Activated naive CD8-positive, alpha-beta T cell treated with anti-CD3 and anti-CD28 coated beads, Interleukin-2, amount 10 ng/mL, durations not matched to agents 7 days and 5 days (primary cell): ENCODE data around the gene CYB5A. TPM values are rescaled to one million over a fixed set of nuclear protein-coding genes. Genes with fewer than 3 reads are reported as not detected.
"Not testable (repeated sequence)": the region's sequence is repeated elsewhere in the genome, so short reads cannot be mapped to it uniquely, and the experiment has no call there.

Experiments
- ATAC-seq: fragments of 150-1000 bp; cut with Tn5 transposase; one replicate; pipeline ENCODE4 v1.10.0; 2021; ENCODE audit warnings: low read depth, moderate library complexity
- POLR2A ChIA-PET: fragments of 350-600 bp; sonication (Branson Sonifier 250); formaldehyde crosslinking; loops from one replicate; lab custom pipeline; 2021; ENCODE audit warnings: antibody characterized with exemption; lab: Charles Lee
- DNase-seq: peaks from one replicate; pipeline ENCODE4 v3.0.0; 2021
- H3K27ac Mint-ChIP-seq: one replicate; pipeline ENCODE4 v1.8.0; 2022; ENCODE audit warnings: mild to moderate bottlenecking, mixed read lengths
- H3K27me3 Mint-ChIP-seq: one replicate; pipeline ENCODE4 v1.8.0; 2022; ENCODE audit warnings: mild to moderate bottlenecking, moderate library complexity, mixed read lengths
- H3K36me3 Mint-ChIP-seq: one replicate; pipeline ENCODE4 v1.8.0; 2021; ENCODE audit warnings: mild to moderate bottlenecking, mixed read lengths
- H3K4me1 Mint-ChIP-seq: one replicate; pipeline ENCODE4 v1.8.0; 2021; ENCODE audit warnings: mixed read lengths
- H3K4me3 Mint-ChIP-seq: one replicate; pipeline ENCODE4 v1.8.0; 2022; ENCODE audit warnings: mild to moderate bottlenecking, moderate library complexity, mixed read lengths
- H3K9me3 Mint-ChIP-seq: one replicate; pipeline ENCODE4 v1.8.0; 2021; ENCODE audit warnings: mixed read lengths
- total RNA-seq, 2 experiments: library from RNA; stranded (reverse); gene quantifications; one replicate each; pipeline ENCODE4 v1.2.3, GENCODE V29; 2021

CYB5A gene
- total RNA-seq, 2 experiments from 2014 or later = 30.9 to 31.0 TPM

- ATAC-seq = no peak
- no peak overlapping the region for H3K27ac Mint-ChIP-seq
- POLR2A ChIA-PET = no interaction called here
- H3K27me3 Mint-ChIP-seq = no peaks in the 10 kb centered on the region
- H3K4me1 Mint-ChIP-seq = peaks cover 2% of the 10 kb centered on the region
- H3K4me3 Mint-ChIP-seq = peak overlapping the region; percentile 29
- H3K9me3 Mint-ChIP-seq = no peaks in the 10 kb centered on the region
- no peak for DNase-seq
- H3K36me3 Mint-ChIP-seq = peaks cover 2% of the 10 kb centered on the region
Measured at GRCh38 chr18:74290021-74290420, 1.7 kb downstream of the CYB5A start.

GRCh38 chr18:74289137-74289536 is 2.6 kb downstream of the CYB5A start:
- Mint-ChIP-seq H3K27ac (no peak overlapping the region), H3K27me3 (no peaks in the 10 kb centered on the region), H3K36me3 (peaks cover 2% of the 10 kb centered on the region), H3K4me1 (peaks cover 2% of the 10 kb centered on the region), H3K4me3 (no peak overlapping the region), H3K9me3 (no peaks in the 10 kb centered on the region)
- DNase-seq (no peak), ATAC-seq (no peak)
- POLR2A ChIA-PET = interaction anchor here (0.7 kb wide), 1 partner anchor 1793 kb away, joined by 3 read pairs; no protein-coding TSS in a partner anchor

DNA sequence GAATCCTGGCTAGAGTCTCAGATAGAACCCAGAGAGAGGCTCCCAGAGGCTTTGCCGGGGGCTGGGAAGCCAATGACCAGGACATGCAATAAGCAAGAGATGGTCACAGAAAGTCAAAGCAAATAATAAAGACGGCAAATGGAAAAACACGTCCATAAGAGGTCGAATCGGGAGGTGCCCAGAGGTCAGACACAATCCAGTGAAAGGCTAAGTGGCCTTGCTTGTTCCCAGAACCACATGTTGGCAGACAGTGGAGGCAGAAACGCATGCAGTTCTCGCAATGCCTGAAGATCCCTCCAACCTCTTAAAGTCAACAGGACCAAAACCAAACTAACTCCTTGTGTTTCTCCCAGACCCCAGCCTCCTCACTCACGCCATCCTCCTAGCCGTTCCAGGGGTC is 3.0 kb downstream of the CYB5A start:
- no peaks in the 10 kb centered on the region for H3K27me3 Mint-ChIP-seq
- DNase-seq (no peak), ATAC-seq (no peak)
- no peak overlapping the region for H3K4me3 Mint-ChIP-seq
- H3K4me1 Mint-ChIP-seq = peaks cover 2% of the 10 kb centered on the region
- H3K27ac Mint-ChIP-seq = no peak overlapping the region
- peaks cover 2% of the 10 kb centered on the region for H3K36me3 Mint-ChIP-seq
- H3K9me3 Mint-ChIP-seq = no peaks in the 10 kb centered on the region
- POLR2A ChIA-PET = no interaction called here

DNA sequence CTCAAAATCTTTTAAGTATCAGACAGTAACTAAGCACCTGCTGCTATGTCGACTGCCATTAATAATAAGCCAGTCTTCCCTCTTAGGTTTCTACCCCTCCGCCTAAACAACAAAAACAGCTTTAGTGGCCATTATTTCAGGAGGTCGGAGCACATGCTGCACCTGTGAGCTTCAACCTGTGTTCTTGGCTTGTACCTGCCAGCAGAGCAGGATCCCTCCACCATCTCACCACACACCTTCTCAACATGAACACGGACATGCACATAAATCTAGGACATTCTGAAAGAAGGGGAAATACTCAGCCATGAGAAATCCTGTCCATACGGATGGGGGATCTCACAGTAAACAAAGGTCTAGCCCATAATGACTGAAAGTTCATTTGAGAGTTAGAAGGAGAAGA is 3.7 kb downstream of the CYB5A start:
- peaks cover 5% of the 10 kb centered on the region for H3K4me1 Mint-ChIP-seq
- peaks cover 2% of the 10 kb centered on the region for H3K36me3 Mint-ChIP-seq
- H3K9me3 Mint-ChIP-seq = no peaks in the 10 kb centered on the region
- ATAC-seq (no peak), DNase-seq (no peak)
- no peak overlapping the region for H3K27ac Mint-ChIP-seq
- H3K27me3 Mint-ChIP-seq = no peaks in the 10 kb centered on the region
- POLR2A ChIA-PET = no interaction called here
- no peak overlapping the region for H3K4me3 Mint-ChIP-seq

DNA sequence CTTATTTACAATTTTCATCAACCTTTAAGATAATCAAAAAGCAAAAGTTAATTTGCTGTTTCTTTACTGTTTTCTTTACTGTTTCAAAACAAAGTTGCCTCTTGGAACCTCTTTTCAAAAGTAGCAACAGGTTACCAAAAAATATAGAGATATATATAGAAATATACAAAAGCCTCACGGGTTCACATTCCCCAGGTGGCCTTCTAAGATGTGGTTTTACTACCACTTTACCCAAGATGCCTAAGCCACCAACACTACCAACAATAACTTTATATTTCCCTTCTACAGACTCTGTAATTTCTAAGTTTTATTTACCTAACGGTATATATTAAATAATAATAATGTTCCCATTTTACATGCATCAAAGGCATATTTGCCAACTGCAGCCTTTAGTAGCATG is 4.9 kb downstream of the CYB5A start:
- Mint-ChIP-seq H3K36me3 (no peaks in the 10 kb centered on the region), H3K9me3 (no peaks in the 10 kb centered on the region), H3K27me3 (no peaks in the 10 kb centered on the region), H3K4me1 (peaks cover 17% of the 10 kb centered on the region), H3K4me3 (no peak overlapping the region), H3K27ac (no peak overlapping the region)
- POLR2A ChIA-PET = no interaction called here
- ATAC-seq (no peak), DNase-seq (no peak)

DNA sequence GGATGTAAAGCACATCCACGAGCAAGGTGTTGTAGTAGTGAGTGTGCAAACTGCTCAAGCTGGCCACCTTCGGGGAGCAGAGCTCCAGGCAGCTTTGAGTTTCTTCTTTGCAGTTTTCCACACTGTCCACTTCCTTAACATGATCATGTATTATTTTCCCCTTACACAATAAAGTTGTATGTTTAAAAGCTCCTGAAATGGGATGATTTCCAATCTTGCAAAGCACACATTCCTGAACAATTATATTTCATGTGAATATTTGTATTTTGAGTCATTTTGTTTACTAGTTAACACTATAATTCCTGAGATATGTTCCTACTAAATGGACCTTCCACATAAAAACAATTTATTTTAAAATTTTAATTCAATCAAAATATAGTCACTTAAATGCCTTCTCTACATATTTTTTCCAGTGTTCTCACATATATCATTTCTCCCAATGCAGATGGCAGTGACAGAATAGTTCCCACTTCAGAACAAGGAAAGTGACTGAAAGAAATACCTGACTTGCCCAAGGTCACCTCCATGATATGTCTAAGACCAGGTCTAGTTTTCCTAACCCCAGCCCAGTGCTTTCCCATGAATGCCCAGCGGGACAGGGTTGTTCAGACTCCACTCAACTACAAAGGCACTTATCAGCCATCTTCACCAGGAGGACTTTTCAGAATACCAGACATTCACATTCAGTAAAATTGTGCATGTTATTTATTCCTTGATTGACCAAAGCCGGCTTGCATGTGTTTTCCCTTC is 5.5 kb downstream of the CYB5A start:
- Mint-ChIP-seq H3K27me3 (no peaks in the 10 kb centered on the region), H3K9me3 (no peaks in the 10 kb centered on the region), H3K4me3 (no peak overlapping the region), H3K36me3 (no peaks in the 10 kb centered on the region), H3K27ac (no peak overlapping the region), H3K4me1 (peaks cover 17% of the 10 kb centered on the region)
- POLR2A ChIA-PET = no interaction called here
- no peak for DNase-seq
- no peak for ATAC-seq

- H3K27me3 Mint-ChIP-seq = not testable (repeated sequence)
Measured at GRCh38 chr18:74285583-74285982, 6.2 kb downstream of the CYB5A start.

DNA sequence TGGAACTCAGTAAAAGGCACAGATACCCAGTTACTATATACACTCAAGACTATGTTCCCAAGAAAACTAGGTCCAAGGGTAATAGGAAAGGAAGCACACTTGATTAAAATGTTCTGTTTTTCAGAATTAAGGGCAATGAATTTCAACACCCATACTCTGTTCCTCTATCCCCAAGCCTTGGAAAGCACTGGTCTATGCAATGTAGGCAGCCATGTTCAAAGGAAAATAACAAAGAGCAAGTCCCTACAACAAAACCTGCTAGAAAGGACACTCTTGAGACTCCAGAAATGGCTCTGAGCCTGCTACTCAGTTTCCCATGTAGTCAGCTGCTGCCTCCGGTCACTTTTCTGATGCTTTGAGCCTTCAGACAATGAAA is 6.8 kb downstream of the CYB5A start:
- no peaks in the 10 kb centered on the region for H3K9me3 Mint-ChIP-seq
- H3K36me3 Mint-ChIP-seq = no peaks in the 10 kb centered on the region
- POLR2A ChIA-PET = no interaction called here
- peaks cover 17% of the 10 kb centered on the region for H3K4me1 Mint-ChIP-seq
- no peaks in the 10 kb centered on the region for H3K27me3 Mint-ChIP-seq
- DNase-seq (no peak), ATAC-seq (no peak)
- no peak overlapping the region for H3K27ac Mint-ChIP-seq
- no peak overlapping the region for H3K4me3 Mint-ChIP-seq

More at GRCh38 chr18:74285583-74285982, 6.2 kb downstream of the CYB5A start:
- H3K4me1 Mint-ChIP-seq = peaks cover 17% of the 10 kb centered on the region
- H3K27ac Mint-ChIP-seq, POLR2A ChIA-PET, ATAC-seq, H3K9me3 Mint-ChIP-seq, DNase-seq, H3K36me3 Mint-ChIP-seq, H3K4me3 Mint-ChIP-seq: not testable (repeated sequence)

- ATAC-seq (no peak), DNase-seq (no peak)
- Mint-ChIP-seq H3K4me1 (peaks cover 17% of the 10 kb centered on the region), H3K27ac (no peak overlapping the region), H3K4me3 (no peak overlapping the region), H3K27me3 (no peaks in the 10 kb centered on the region), H3K9me3 (no peaks in the 10 kb centered on the region), H3K36me3 (no peaks in the 10 kb centered on the region)
- POLR2A ChIA-PET = no interaction called here
Measured at GRCh38 chr18:74284191-74284979, 7.4 kb downstream of the CYB5A start.

GRCh38 chr18:74283646-74284045 is 8.1 kb downstream of the CYB5A start:
- no peak for ATAC-seq
- DNase-seq = no peak
- POLR2A ChIA-PET = no interaction called here
- Mint-ChIP-seq H3K27ac (no peak overlapping the region), H3K27me3 (no peaks in the 10 kb centered on the region), H3K36me3 (no peaks in the 10 kb centered on the region), H3K9me3 (no peaks in the 10 kb centered on the region), H3K4me3 (no peak overlapping the region), H3K4me1 (peaks cover 17% of the 10 kb centered on the region)

GRCh38 chr18:74282755-74283554 is 8.8 kb downstream of the CYB5A start:
- Mint-ChIP-seq H3K36me3 (no peaks in the 10 kb centered on the region), H3K27me3 (no peaks in the 10 kb centered on the region), H3K4me3 (no peak overlapping the region), H3K27ac (peak overlapping the region; percentile 49), H3K9me3 (no peaks in the 10 kb centered on the region), H3K4me1 (peaks cover 17% of the 10 kb centered on the region)
- POLR2A ChIA-PET = no interaction called here
- ATAC-seq (no peak), DNase-seq (no peak)

GRCh38 chr18:74281980-74282754 is 9.6 kb downstream of the CYB5A start:
- Mint-ChIP-seq H3K4me1 (peaks cover 17% of the 10 kb centered on the region), H3K27me3 (no peaks in the 10 kb centered on the region), H3K9me3 (no peaks in the 10 kb centered on the region), H3K27ac (peak overlapping the region; percentile 49), H3K4me3 (no peak overlapping the region), H3K36me3 (no peaks in the 10 kb centered on the region)
- POLR2A ChIA-PET = no interaction called here
- ATAC-seq (no peak), DNase-seq (no peak)
